Adrenal gland (tissue), 12 donors: ENCODE data around the gene CDK14. TPM values are rescaled to one million over a fixed set of nuclear protein-coding genes. Genes with fewer than 3 reads are reported as not detected.

Experiments used
- DNase-seq, 7 donors: peaks; one replicate each; pipeline ENCODE4 v3.0.0-alpha.2; 2019 to 2020
- H3K27ac ChIP-seq, 5 donors: fragments of 200-600 bp; sonication (generic) in 4 of 5; 1 replicate in 3 of 5; 2 replicates in 2 of 5; pipeline versions ENCODE4 v1.5.1 to v1.8.0; 2016 to 2020; ENCODE audit warnings: mild to moderate bottlenecking in 1 of 5
- H3K27me3 ChIP-seq: fragments of 200-600 bp; 2 replicates; pipeline ENCODE4 v1.8.0; 2021
- H3K36me3 ChIP-seq, 2 donors: fragments of 200-600 bp; replicated peaks in 1 of 2; 1 replicate in 1 of 2; 2 replicates in 1 of 2; pipeline versions ENCODE4 v1.5.1 to v1.8.0; 2018 to 2022
- H3K4me1 ChIP-seq, 2 donors: fragments of 200-600 bp; replicated peaks in 1 of 2; 1 replicate in 1 of 2; 2 replicates in 1 of 2; pipeline versions ENCODE4 v1.5.1 to v1.8.0; 2018 to 2021
- H3K4me3 ChIP-seq, 4 donors: fragments of 200-600 bp; sonication (generic) in 3 of 4; one replicate each; pipeline ENCODE4 v1.5.1; 2016 to 2018
- H3K9me3 ChIP-seq, 3 donors: fragments of 200-600 bp; sonication (generic) in 1 of 3; replicated peaks in 1 of 3; 1 replicate in 2 of 3; 2 replicates in 1 of 3; pipeline versions ENCODE4 v1.5.1 to v1.8.0; 2016 to 2021
- POLR2A ChIP-seq, 2 donors: fragments of 450-650 bp; IDR thresholded peaks; one replicate each; pipeline ENCODE4 v1.6.1; 2017; ENCODE audit warnings: antibody characterized with exemption in 2 of 2, mild to moderate bottlenecking in 2 of 2, moderate library complexity in 1 of 2
- WGBS, 4 donors: extraction: QIAGEN DNeasy Blood & Tissue Kit in 2 of 4; methylation state at CpG; one replicate each; pipeline versions ENCODE4 v1.1.5 to v1.1.7; 2013 to 2017; 5-methylcytosine and 5-hydroxymethylcytosine counted together
- intact Hi-C, 2 donors: fragments of 100-400 bp; cut with DNase I; formaldehyde crosslinking; loops; one replicate each; pipeline versions ENCODE4 v1.14.1 to v1.15.0; 2022 to 2023
- polyA plus RNA-seq, 3 donors: library from polyadenylated mRNA; stranded (reverse); fragments of 200-250 nt in 2 of 3; fragments of 350-450 nt in 1 of 3; fragmentation: Illumina TruSeq in 1 of 3; extraction: RNeasy Lipid Tissue Mini Kit (QIAGEN cat#74804) in 1 of 3; gene quantifications; one replicate each; pipeline ENCODE4 v1.2.3, GENCODE V29; 2013 to 2014
- total RNA-seq, 9 donors: library from RNA; depleted of rRNA in 4 of 9; stranded (reverse); fragments of >200 nt in 4 of 9; fragments of 120-200 nt in 1 of 9; fragmentation: NEBNext Ultra II Directional in 1 of 9; extraction: Animal tissue kit (Norgen Biotek cat#: 25700) in 1 of 9; gene quantifications; one replicate each; pipeline versions ENCODE4 v1.1.0 to v1.2.4, GENCODE V29; 2013 to 2023
- TF ChIP-seq, protein P1 (sequence below), 6 experiments: fragments of 450-650 bp in 4 of 6; fragments of 200-600 bp in 2 of 6; sonication (generic) in 1 of 6; IDR thresholded peaks; 1 replicate in 5 of 6; 2 replicates in 1 of 6; pipeline versions ENCODE4 v1.5.1 to v1.8.0; 2016 to 2021; ENCODE audit warnings: antibody characterized with exemption in 6 of 6, mild to moderate bottlenecking in 2 of 6, moderate library complexity in 1 of 6
- donor health status: healthy with polysubstance abuse.
- donor health status: Bipolar disorder and iron deficiency.
- donor health status: DM: yes; HTN: yes; CAD: no.
- donor health status: DM: no; HTN: no; CAD: no.
- donor health status: DM: no; HTN: no; CAD: no.
- donor health status: DM: yes; HTN: yes; CAD: no.

The CDK14 gene
- total and polyA plus RNA-seq, 12 donors, result 1.9 to 14.5 (median 7.6) TPM

DNA sequence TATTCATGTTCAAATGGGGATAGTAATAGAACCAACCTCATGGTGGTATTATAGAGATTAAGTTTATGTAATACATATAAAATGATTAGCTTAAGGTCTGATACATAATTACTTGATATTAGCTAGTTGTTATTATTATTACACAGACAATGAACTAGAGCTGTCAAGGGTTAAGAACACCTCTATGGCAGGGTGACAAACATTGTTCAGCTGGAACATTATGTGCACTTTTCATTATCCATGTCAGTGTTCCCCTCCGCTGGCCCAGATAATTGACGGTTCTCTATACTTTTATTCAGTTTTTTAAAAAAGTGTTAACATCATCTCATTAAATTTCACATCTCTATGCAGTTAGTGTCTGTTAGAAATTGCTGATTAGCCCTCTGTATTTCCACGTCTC is 142.1 kb downstream of the CDK14 start:
- H3K27ac ChIP-seq, result no peak overlapping the region
- TF ChIP-seq POLR2A (IDR thresholded peaks at IDR 0.05), result no peak
- TF ChIP-seq, protein P1, sequence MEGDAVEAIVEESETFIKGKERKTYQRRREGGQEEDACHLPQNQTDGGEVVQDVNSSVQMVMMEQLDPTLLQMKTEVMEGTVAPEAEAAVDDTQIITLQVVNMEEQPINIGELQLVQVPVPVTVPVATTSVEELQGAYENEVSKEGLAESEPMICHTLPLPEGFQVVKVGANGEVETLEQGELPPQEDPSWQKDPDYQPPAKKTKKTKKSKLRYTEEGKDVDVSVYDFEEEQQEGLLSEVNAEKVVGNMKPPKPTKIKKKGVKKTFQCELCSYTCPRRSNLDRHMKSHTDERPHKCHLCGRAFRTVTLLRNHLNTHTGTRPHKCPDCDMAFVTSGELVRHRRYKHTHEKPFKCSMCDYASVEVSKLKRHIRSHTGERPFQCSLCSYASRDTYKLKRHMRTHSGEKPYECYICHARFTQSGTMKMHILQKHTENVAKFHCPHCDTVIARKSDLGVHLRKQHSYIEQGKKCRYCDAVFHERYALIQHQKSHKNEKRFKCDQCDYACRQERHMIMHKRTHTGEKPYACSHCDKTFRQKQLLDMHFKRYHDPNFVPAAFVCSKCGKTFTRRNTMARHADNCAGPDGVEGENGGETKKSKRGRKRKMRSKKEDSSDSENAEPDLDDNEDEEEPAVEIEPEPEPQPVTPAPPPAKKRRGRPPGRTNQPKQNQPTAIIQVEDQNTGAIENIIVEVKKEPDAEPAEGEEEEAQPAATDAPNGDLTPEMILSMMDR (IDR thresholded peaks at IDR 0.05), result no peak
- H3K36me3 ChIP-seq, result no peaks in the 10 kb centered on the region
- no peaks in the 10 kb centered on the region for H3K9me3 ChIP-seq
- 85 to 93% (median 92%) methylated on average over 3 of the region's 3 CpGs for WGBS, 4 donors
- H3K27me3 ChIP-seq, result no peaks in the 10 kb centered on the region
- DNase-seq, result no peak
- H3K4me1 ChIP-seq, result no peaks in the 10 kb centered on the region
- H3K4me3 ChIP-seq, result no peak overlapping the region
- intact Hi-C loops, result no loop called here

DNA sequence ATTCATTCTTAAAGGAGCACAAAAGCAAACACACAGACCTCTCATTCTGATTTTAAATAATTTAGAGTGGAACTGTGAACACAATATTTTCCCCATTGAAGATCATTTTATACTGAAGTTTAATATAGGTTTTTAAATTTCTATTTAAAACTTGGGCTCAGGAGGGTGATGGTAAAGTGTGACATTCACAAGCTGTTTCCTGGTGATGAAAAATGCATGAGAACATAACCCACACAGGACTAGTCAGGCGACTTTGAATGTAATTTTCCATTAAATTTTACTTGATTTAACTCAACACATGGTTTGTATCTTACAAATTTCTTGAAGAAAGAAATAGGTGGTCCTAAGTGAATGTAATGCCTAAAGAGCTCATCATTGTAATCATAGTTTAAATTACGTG is 143.6 kb downstream of the CDK14 start:
- Histone ChIP-seq H3K27ac (no peak overlapping the region), H3K4me3 (no peak overlapping the region), H3K36me3 (no peaks in the 10 kb centered on the region), H3K4me1 (no peaks in the 10 kb centered on the region), H3K9me3 (no peaks in the 10 kb centered on the region), H3K27me3 (no peaks in the 10 kb centered on the region)
- no peak for DNase-seq
- intact Hi-C loops, result no loop called here
- whole genome bisulfite sequencing, 4 donors, result 87 to 92% (median 90%) methylated on average over 2 of the region's 2 CpGs
- TF ChIP-seq POLR2A (IDR thresholded peaks at IDR 0.05), result no peak
- TF ChIP-seq, protein P1 (IDR thresholded peaks at IDR 0.05), result no peak

DNA sequence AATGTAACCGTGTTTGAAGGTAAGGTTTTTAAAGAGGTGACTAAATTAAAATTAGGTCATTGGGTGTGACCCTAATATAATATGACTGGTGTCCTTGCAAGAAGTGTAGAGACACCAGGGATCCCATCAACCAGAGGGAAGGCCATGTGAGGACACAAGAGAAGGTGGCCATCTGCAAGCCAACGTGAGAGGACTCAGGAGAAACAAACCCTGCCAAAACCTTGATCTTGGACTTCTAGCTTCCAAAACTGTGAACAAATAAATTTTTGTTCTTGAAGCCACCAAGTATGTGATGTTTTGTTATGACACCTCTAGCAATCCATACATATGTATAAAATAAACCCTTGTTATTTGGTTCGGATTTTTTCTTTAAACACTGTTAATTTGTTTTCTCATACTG is 144.3 kb downstream of the CDK14 start:
- no peak overlapping the region for H3K27ac ChIP-seq
- no peak for TF ChIP-seq POLR2A (IDR thresholded peaks at IDR 0.05)
- TF ChIP-seq, protein P1 (IDR thresholded peaks at IDR 0.05), result no peak
- no peaks in the 10 kb centered on the region for H3K9me3 ChIP-seq
- H3K27me3 ChIP-seq, result no peaks in the 10 kb centered on the region
- no peak overlapping the region for H3K4me3 ChIP-seq
- 90 to 95% (median 93%) methylated on average over 3 of the region's 3 CpGs for WGBS, 4 donors
- H3K36me3 ChIP-seq, result no peaks in the 10 kb centered on the region
- no peak for DNase-seq
- H3K4me1 ChIP-seq, result no peaks in the 10 kb centered on the region
- intact Hi-C loops, result no loop called here

DNA sequence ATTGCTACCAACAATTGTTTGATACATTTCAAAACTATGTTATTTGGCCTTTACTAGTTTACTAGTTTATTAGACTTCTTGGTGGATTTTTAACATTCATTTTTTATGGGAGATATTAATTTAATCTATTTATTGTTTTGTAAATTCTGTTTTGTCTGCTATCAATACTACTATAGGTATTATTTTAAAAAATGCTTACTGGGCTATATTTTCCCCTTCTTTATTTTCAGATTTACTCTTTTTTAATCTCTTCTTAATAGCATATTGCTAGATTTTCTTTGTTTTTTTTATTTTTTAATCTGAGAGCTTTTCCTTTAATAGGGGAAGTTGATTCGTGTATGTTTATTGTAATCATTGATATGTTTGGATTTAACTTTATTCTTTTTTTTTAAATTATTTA is 147.5 kb downstream of the CDK14 start:
- H3K9me3 ChIP-seq, result no peaks in the 10 kb centered on the region
- H3K27me3 ChIP-seq, result no peaks in the 10 kb centered on the region
- intact Hi-C loops, result no loop called here
- DNase-seq, result no peak
- TF ChIP-seq, protein P1 (IDR thresholded peaks at IDR 0.05), result no peak
- TF ChIP-seq POLR2A (IDR thresholded peaks at IDR 0.05), result no peak
- H3K4me3 ChIP-seq, result no peak overlapping the region
- WGBS, 4 donors, result 0 to 49% (median 20%) methylated on average over 1 of the region's 1 CpG
- no peaks in the 10 kb centered on the region for H3K36me3 ChIP-seq
- no peak overlapping the region for H3K27ac ChIP-seq
- H3K4me1 ChIP-seq, result no peaks in the 10 kb centered on the region
